DMS53 treated with DMSO at 0.1 percent for 48 hours (cell line): Measurements from ENCODE around the gene CNMD.
"Not testable (repeated sequence)": the region's sequence is repeated elsewhere in the genome, so short reads cannot be mapped to it uniquely, and the experiment has no call there.

ENCODE experiments used
- DNase-seq: peaks from one replicate; lab custom pipeline; 2025; ENCODE audit not compliant: unreplicated experiment; lab: John Stamatoyannopoulos, UW

The CNMD gene

GRCh38 chr13:52744842-52745375, 5.3 kb upstream of the CNMD start:
- DNase-seq: peak; percentile 22

DNA sequence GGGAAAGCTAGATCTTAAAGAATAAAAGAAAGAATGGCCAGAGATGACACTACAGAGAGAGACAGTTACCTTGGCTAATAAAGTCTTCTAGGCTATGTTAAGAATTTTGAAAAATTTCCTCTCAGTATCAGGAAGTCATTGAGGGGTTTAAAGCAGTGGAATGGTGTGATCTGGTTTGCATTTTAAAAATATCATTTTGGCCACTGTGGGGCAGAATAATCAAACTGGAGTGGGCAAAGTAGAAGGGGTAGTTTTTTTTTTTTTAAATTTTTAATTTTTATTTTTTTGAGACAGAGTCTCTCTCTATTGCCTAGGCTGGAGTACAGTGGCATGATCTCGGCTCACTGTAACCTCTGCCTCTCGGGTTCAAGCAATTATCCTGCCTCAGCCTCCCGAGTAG, 4.4 kb upstream of the CNMD start:
- DNase-seq: no peak

DNA sequence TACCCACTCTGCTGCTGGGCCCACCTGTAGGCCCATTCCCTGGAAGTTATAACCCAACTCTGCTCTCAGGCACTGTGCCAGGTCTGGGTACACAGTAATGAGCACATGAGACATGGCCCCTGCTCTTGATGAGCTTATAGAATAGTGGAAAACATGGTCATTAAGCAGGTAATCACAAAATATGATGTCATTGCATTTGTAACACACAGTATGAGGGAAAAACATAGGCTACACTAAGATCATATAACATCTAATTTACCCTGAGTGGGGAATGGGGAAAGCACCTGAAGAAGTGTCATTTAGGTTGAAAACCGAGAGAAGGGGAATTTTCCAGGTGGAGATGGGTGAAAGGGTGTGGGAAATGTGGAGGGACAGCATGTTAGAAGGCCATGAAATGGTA, 3.9 kb upstream of the CNMD start:
- DNase-seq: no peak

DNA sequence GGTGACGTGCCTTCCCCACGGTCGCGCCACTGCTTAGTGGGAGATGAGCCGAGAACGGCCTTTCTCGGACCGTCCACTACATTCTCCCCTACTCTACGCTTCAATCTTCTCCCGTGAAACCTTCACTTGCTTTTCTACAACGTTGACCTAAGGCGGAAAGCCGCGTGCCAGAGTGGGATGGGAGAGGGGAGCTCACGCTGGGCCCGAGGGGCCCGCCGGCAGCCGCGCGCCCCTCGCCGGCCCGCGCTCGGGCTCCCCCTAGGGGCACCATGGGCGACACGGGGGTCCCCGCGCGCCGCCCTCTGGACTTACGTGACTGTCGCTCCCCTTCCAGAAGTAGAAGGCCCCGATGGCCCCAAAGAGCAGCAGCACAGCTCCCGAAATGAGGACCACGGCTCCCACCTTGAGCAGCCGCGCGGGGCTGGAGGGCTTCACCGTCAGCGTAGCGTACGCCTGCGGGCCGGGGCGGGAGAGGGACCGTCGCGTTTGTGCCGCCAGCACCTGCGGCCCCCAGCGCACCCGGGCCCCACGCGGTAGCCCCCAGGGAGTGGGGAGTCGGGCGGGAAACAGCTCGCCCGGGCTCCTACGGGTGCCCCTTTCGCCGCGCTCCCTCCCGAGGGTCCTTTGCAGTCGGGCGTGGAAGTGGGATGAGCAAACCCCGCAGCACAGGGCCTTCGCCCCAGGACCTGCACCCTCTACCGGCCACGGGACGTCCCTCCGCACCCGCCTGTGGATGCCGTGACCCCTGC, 727 bp downstream of the CNMD start:
- DNase-seq: peak; percentile 7

- no peak for DNase-seq
Observed at GRCh38 chr13:52737965-52738364, 1.7 kb downstream of the CNMD start.

GRCh38 chr13:52737451-52737850, 2.2 kb downstream of the CNMD start:
- DNase-seq: no peak

- DNase-seq: no peak
Observed at GRCh38 chr13:52736891-52737290, 2.7 kb downstream of the CNMD start.

- no peak for DNase-seq
Observed at GRCh38 chr13:52734075-52734623, 5.5 kb downstream of the CNMD start.

- no peak for DNase-seq
Observed at GRCh38 chr13:52726258-52726657, 13.4 kb downstream of the CNMD start.

DNA sequence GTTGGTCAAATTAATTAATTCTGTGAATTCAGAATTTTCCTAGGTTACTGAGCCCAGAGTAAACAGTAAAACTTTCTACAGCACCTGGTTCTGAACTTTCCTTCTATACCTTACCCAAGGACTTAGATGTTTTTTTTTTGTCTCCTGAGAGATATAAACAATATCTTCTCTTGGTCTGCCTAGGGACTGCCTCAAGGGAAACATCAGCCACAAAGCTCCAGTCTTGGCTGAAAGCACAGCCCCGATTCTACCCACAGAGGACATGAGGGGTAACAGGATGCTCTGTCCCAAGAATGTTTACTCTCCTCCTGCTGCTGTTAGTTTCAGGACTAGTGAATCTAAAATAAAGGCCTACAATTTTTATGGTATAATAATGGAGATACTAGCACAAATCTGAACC, 14.3 kb downstream of the CNMD start:
- DNase-seq: no peak

- no peak for DNase-seq
Observed at GRCh38 chr13:52723181-52723580, 16.4 kb downstream of the CNMD start.

DNA sequence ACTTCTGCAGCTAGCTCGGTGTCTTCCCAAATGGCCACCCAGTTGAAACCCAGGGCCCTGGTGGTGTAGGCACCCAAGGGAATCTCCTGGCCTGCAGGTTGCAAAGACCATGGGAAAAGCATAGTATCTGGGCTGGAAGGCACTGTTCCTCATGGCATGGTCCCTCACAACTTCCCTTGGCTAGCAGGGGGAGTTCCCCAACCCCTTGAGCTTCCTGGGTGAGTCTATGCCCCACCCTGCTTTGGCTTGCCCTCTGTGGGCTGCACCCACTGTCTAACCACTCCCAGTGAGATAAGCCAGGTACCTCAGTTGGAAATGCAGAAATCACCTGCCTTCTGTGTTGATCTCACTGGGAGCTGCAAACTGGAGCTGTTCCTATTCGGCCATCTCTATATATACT, 18.3 kb downstream of the CNMD start:
- DNase-seq: not testable (repeated sequence)

DNA sequence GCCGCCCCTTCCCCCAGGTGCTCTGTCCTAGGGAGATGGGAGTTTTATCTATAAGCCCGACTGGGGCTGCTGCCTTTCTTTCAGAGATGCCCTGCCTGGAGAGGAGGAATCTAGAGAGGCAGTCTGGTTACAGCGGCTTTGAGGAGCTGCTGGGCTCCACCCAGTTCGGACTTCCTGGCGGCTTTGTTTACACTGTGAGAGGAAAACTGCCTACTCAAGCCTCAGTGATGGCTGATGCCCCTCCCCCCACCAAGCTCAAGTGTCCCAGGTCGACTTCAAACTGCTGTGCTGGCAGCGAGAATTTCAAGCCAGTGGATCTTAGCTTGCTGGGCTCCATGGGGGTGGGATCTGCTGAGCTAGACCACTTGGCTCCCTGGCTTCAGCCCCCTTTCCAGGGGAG, 18.7 kb downstream of the CNMD start:
- peak; percentile 7 for DNase-seq

DNA sequence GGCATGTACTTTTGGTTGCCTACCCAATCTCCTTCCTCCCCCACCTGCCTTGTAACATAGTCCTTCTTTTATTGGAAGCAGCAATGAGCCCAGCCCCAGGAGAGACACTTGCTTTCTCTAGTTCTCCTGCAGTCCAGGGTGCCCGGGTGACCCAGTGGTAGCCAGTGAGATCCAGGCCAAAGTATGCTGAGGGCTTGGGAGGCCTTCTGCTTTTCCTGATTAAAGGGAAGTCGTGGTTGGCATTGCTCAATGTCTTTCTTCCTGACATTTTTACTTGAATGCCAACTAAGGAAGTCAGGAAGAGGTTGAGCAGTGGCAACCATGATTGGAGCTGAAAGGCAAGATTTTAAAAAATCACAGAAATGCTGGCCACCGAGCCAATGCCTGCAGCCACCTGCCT, 25.7 kb downstream of the CNMD start:
- DNase-seq: no peak

DNA sequence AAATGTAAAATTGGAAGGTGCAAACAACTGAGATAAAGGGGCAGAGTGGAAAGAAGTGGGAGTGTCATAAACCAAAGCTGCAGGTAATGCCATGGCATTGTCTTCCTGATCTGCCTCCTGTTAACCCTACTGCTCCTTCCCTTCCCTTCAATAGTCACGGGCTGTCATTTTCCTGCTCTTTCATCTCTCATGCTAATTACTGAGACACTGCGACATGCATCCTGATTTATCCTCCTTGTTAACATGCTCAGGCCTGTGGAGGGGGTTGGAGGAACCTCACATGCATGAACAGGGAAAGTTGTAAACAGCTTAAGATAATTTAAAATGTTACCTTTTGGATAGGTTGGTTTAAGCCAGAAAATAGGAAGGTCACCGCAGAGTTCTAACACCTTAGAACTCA, 27.2 kb downstream of the CNMD start:
- no peak for DNase-seq

DNA sequence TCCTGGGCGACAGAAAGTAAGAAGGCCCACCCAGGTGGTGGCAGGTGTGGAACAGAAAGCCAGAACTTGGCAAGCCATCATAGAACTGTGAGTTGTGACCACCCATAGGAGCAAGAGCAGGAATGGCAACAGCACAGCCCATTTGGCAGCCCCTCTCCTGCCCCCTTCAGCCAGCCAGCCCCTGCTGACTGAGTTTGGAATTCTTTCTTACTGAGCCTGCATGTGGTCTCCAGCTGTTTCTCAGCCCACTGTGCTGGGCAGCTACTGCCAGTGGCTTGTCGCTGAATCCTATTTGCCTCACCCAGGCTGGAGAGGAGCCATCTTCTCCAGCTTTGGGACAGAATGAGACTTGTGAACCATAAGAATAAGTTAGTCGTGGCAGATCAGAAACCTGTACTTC, 28.3 kb downstream of the CNMD start:
- DNase-seq: no peak

- not testable (repeated sequence) for DNase-seq
Observed at GRCh38 chr13:52708266-52708665, 31.4 kb downstream of the CNMD start.

DNA sequence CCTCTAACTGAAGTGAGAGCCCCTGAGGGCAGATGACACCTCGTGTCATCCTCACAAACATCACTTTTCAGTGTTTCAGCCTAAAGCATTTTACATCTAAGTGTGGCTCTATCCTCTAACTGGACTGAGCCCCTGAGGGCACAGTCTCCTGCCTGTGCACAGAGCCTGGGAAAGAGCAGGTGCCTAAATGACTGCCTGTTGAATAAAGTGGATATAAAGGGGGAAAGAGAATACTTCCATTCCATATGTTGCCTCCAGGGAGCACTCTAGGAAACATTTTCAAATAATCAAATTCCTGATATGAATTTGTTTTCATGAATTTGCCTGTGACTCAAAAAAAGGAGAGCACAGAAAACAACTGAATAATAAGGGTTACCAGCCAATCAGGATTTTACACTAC, 32.2 kb downstream of the CNMD start:
- DNase-seq: no peak

GRCh38 chr13:52706081-52706480, 33.5 kb downstream of the CNMD start:
- no peak for DNase-seq

DNA sequence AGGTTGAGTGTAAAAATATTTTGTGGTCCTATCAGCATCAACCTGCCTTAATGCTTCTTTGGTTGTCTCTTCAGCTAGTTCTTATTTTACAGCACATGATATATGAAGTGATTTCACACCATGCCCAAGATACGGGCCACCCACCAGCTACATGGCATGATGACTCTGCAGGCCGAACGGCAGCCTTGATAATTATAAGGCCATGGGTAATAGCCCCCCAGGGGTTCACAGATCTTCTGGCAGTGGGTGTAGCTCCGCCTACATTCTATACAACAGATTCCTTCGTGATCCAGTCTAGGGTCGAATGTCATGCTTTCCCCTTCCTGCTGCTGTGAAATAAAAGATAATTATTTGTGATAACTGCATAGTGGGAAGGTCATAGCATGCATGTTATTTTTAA, 36.1 kb downstream of the CNMD start:
- DNase-seq: no peak

- no peak for DNase-seq
Observed at GRCh38 chr13:52701728-52702465, 37.7 kb downstream of the CNMD start.

GRCh38 chr13:52696566-52696965, 43.1 kb downstream of the CNMD start:
- DNase-seq: no peak
